ENCODE data around the gene RIMS4.

- no peak for TF ChIP-seq CTCF (IDR thresholded peaks at IDR 0.05; ENCODE audit: insufficient read depth, low read length)
- no peak for TF ChIP-seq POLR2AphosphoS5 (IDR thresholded peaks at IDR 0.05; ENCODE audit: low read depth)
Observed at GRCh38 chr20:44742304-44743079, 67.9 kb downstream of the RIMS4 start.

Measured in HL-60 (cell line).